Uterus (tissue), 4 donors: ENCODE measurements around the gene GALNT18. TPM values are rescaled to one million over a fixed set of nuclear protein-coding genes. Genes with fewer than 3 reads are reported as not detected.

Experiments
- DNase-seq, 2 donors: peaks; one replicate each; pipeline ENCODE4 v3.0.0-alpha.2; 2019 to 2020
- H3K27ac ChIP-seq, 2 donors: fragments of 200-600 bp; sonication (generic); 1 replicate in 1 of 2; 2 replicates in 1 of 2; pipeline ENCODE4 v1.5.1; 2016 to 2018
- H3K27me3 ChIP-seq, 2 donors: fragments of 200-600 bp; sonication (generic); one replicate each; pipeline ENCODE4 v1.5.1; 2018 to 2019; ENCODE audit warnings: control low read depth in 1 of 2
- H3K36me3 ChIP-seq, 2 donors: fragments of 200-600 bp; sonication (generic); one replicate each; pipeline ENCODE4 v1.5.1; 2019; ENCODE audit warnings: control low read depth in 1 of 2
- H3K4me1 ChIP-seq, 2 donors: fragments of 200-600 bp; sonication (generic); one replicate each; pipeline ENCODE4 v1.5.1; 2018 to 2019; ENCODE audit warnings: control low read depth in 1 of 2
- H3K4me3 ChIP-seq, 2 donors: fragments of 200-600 bp; sonication (generic); 1 replicate in 1 of 2; 2 replicates in 1 of 2; pipeline ENCODE4 v1.5.1; 2018 to 2019; ENCODE audit warnings: mild to moderate bottlenecking in 1 of 2
- H3K9me3 ChIP-seq, 2 donors: fragments of 200-600 bp; sonication (generic); one replicate each; pipeline ENCODE4 v1.5.1; 2019; ENCODE audit warnings: control low read depth in 1 of 2
- POLR2A ChIP-seq, 2 donors: fragments of 450-650 bp; IDR thresholded peaks; one replicate each; pipeline ENCODE4 v1.6.1; 2016; ENCODE audit warnings: antibody characterized with exemption in 2 of 2, mild to moderate bottlenecking in 1 of 2, moderate library complexity in 1 of 2
- intact Hi-C: fragments of 100-400 bp; cut with DNase I; formaldehyde crosslinking; loops from one replicate; pipeline ENCODE4 v1.15.1; 2023; ENCODE audit warnings: low total_unique reads
- total RNA-seq, 4 donors: library from RNA; depleted of rRNA in 3 of 4; stranded (reverse); fragments of >200 nt in 3 of 4; gene quantifications; one replicate each; pipeline versions ENCODE4 v1.1.0 to v1.2.4, GENCODE V29; 2014 to 2023
- TF ChIP-seq, protein P1 (sequence below), 4 experiments: fragments of 200-600 bp in 2 of 4; fragments of 450-650 bp in 2 of 4; sonication (generic) in 2 of 4; IDR thresholded peaks; one replicate each; pipeline ENCODE4 v1.5.1; 2016 to 2019; ENCODE audit warnings: antibody characterized with exemption in 4 of 4, mild to moderate bottlenecking in 2 of 4, moderate library complexity in 1 of 4
- donor health status: DM: yes; HTN: yes; CAD: no.

The GALNT18 gene
- total RNA-seq, 4 donors from 2014 or later, result 21.4 to 35.1 (median 27.3) TPM

DNA sequence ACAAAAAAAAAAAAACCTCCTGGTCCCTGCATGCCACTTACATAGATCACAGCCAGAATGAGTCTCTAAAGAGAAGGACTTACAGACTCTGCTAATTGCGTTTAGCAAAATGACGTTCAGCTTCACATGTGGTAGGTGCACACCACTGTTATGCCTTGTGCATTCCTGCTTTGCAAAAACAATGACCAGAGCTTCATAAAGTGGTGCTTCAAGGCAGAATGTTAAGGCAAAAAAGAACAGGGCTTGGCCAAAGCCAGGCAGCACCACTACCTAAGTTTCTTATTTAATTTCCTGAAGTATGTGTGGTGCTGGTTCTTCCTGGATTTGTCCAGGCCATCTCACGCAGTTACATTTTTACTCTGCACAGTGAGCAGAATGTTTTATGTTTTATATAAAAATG lies 85.2 kb downstream of the GALNT18 start:
- TF ChIP-seq POLR2A (IDR thresholded peaks at IDR 0.05), result no peak
- TF ChIP-seq, protein P1, sequence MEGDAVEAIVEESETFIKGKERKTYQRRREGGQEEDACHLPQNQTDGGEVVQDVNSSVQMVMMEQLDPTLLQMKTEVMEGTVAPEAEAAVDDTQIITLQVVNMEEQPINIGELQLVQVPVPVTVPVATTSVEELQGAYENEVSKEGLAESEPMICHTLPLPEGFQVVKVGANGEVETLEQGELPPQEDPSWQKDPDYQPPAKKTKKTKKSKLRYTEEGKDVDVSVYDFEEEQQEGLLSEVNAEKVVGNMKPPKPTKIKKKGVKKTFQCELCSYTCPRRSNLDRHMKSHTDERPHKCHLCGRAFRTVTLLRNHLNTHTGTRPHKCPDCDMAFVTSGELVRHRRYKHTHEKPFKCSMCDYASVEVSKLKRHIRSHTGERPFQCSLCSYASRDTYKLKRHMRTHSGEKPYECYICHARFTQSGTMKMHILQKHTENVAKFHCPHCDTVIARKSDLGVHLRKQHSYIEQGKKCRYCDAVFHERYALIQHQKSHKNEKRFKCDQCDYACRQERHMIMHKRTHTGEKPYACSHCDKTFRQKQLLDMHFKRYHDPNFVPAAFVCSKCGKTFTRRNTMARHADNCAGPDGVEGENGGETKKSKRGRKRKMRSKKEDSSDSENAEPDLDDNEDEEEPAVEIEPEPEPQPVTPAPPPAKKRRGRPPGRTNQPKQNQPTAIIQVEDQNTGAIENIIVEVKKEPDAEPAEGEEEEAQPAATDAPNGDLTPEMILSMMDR (IDR thresholded peaks at IDR 0.05), result no peak
- Histone ChIP-seq H3K4me3 (no peak overlapping the region), H3K27me3 (no peaks in the 10 kb centered on the region), H3K4me1 (peaks cover 0 to 15% of the 10 kb centered on the region in 2 donors), H3K9me3 (no peaks in the 10 kb centered on the region), H3K36me3 (no peaks in the 10 kb centered on the region), H3K27ac (peak overlapping the region in 1 of 2 donors; percentile 61)
- intact Hi-C loops, result no loop called here
- DNase-seq, result no peak

DNA sequence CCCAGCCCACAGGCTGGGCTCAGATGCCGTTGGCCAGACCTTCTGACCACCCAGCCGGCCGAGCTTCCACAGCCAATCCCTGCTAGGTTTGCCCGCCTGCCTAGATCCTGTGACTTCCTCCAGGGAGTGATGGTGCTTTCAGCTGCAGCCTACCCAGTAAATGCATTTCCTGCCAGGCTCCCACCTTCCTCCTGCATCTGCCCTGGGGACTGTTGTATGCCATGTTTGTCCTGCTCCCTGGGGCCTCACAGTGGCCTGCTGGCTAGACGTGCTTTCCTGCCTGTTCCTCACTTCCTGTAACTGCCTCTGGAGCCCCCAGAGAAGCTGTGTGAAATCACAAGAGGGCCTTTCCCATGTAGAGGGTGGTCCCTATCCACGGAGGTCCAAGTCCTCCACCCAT lies 86.2 kb downstream of the GALNT18 start:
- Histone ChIP-seq H3K36me3 (no peaks in the 10 kb centered on the region), H3K9me3 (no peaks in the 10 kb centered on the region), H3K27me3 (no peaks in the 10 kb centered on the region), H3K4me1 (peaks cover 0 to 15% of the 10 kb centered on the region in 2 donors), H3K4me3 (no peak overlapping the region), H3K27ac (no peak overlapping the region)
- intact Hi-C loops, result no loop called here
- TF ChIP-seq, protein P1 (IDR thresholded peaks at IDR 0.05), result no peak
- TF ChIP-seq POLR2A (IDR thresholded peaks at IDR 0.05), result no peak
- DNase-seq, result no peak

DNA sequence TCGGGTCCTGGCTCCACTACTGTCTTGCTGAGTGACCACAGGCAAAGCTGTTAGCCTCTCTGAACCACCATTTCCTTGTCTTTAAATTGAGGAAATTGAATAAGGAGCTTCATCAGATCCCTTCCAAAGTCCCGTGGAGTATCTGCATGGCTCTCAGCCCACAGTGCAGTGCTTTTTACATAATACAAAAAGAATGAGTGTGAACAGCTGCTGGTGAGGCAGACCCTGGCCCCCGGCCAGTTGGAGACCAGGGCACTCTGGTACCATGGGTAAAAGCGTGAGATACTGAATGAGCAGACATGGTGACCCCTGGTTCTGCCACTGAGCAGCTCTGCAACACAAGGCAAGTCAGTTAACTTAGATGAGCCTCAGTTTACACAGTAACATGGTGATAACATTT lies 86.8 kb downstream of the GALNT18 start:
- Histone ChIP-seq H3K27ac (no peak overlapping the region), H3K4me3 (no peak overlapping the region), H3K36me3 (no peaks in the 10 kb centered on the region), H3K27me3 (no peaks in the 10 kb centered on the region), H3K4me1 (peaks cover 0 to 15% of the 10 kb centered on the region in 2 donors), H3K9me3 (no peaks in the 10 kb centered on the region)
- intact Hi-C loops, result no loop called here
- no peak for DNase-seq
- TF ChIP-seq, protein P1 (IDR thresholded peaks at IDR 0.05), result no peak
- TF ChIP-seq POLR2A (IDR thresholded peaks at IDR 0.05), result no peak

DNA sequence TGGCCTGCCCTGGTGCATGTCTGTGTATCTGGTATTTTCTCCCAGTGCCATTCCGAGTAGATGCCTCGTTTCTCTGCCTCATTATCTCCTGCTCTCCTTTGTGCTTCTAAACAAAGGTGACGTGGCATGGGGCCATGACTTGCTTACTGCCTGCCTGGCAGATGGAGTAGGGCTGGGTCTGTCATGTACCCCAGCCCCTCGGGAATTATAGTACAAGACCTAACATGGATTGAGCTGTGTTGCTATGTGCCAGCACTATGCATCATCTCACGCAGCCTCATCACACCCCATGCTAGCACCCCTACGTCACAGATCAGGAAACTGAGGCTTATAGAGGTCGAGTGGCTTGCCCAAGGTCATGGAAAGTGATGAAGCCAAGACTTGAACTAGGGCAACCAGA lies 88.1 kb downstream of the GALNT18 start:
- no peaks in the 10 kb centered on the region for H3K9me3 ChIP-seq
- peaks cover 0 to 11% of the 10 kb centered on the region in 2 donors for H3K4me1 ChIP-seq
- no peak overlapping the region for H3K27ac ChIP-seq
- H3K36me3 ChIP-seq, result no peaks in the 10 kb centered on the region
- intact Hi-C loops, result no loop called here
- no peaks in the 10 kb centered on the region for H3K27me3 ChIP-seq
- TF ChIP-seq, protein P1 (IDR thresholded peaks at IDR 0.05), result no peak
- TF ChIP-seq POLR2A (IDR thresholded peaks at IDR 0.05), result no peak
- H3K4me3 ChIP-seq, result no peak overlapping the region
- no peak for DNase-seq

DNA sequence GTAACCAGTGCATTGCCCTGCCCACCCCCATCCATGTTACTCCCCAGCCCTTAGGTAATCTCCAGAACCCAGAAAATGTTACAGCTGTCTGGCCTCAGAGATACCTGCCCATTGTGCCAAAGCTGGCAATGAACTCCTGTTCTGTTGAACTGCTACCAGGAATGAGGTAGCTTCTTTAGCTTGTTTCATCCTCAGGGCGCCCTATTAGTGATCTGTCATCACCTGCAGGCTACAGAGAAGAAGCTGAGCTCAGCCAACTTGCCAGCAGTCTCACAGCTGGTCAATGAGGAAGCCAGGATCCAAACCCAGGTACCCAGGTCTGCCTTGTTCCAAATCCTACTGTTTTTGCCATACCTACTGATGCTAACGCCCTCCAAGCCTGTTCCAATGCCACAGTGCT lies 88.7 kb downstream of the GALNT18 start:
- H3K4me3 ChIP-seq, result no peak overlapping the region
- H3K27ac ChIP-seq, result no peak overlapping the region
- peaks cover 0 to 4% of the 10 kb centered on the region in 2 donors for H3K4me1 ChIP-seq
- no peak for DNase-seq
- no peaks in the 10 kb centered on the region for H3K9me3 ChIP-seq
- TF ChIP-seq, protein P1 (IDR thresholded peaks at IDR 0.05), result no peak
- TF ChIP-seq POLR2A (IDR thresholded peaks at IDR 0.05), result no peak
- H3K36me3 ChIP-seq, result no peaks in the 10 kb centered on the region
- H3K27me3 ChIP-seq, result no peaks in the 10 kb centered on the region
- intact Hi-C loops, result no loop called here
